Measurements from ENCODE around the gene SLC45A2.
A peak's percentile ranks its signal among the peaks of the same experiment; 100 is the strongest.

Gene SLC45A2

GRCh38 chr5:33936004-33936380, 48.5 kb downstream of the SLC45A2 start:
- peak; percentile 36; the same call in 1 of the 2 replicates for TF ChIP-seq MAX (IDR thresholded peaks at IDR 0.05)
- TF ChIP-seq FOXM1 (IDR thresholded peaks at IDR 0.05; ENCODE audit: borderline replicate concordance, low read depth) = no peak
- no peak for TF ChIP-seq CREB1 (IDR thresholded peaks at IDR 0.05; ENCODE audit: low read depth)
- TF ChIP-seq REST (IDR thresholded peaks at IDR 0.05; ENCODE audit: low read depth) = peak; percentile 95

GRCh38 chr5:33934176-33934575, 50.3 kb downstream of the SLC45A2 start:
- TF ChIP-seq MAX (IDR thresholded peaks at IDR 0.05) = no peak
- no peak for TF ChIP-seq REST (IDR thresholded peaks at IDR 0.05; ENCODE audit: low read depth)
- no peak for TF ChIP-seq YY1 (IDR thresholded peaks at IDR 0.05; ENCODE audit: low read depth)
- no peak for TF ChIP-seq TCF12 (IDR thresholded peaks at IDR 0.05; ENCODE audit: low read depth)
- no peak for TF ChIP-seq CREB1 (IDR thresholded peaks at IDR 0.05; ENCODE audit: low read depth)
- TF ChIP-seq ZBTB7A (IDR thresholded peaks at IDR 0.05; ENCODE audit: low read depth) = no peak
- no peak for TF ChIP-seq CEBPB (IDR thresholded peaks at IDR 0.05)
- TF ChIP-seq TAF1 (IDR thresholded peaks at IDR 0.05; ENCODE audit: low read depth) = no peak
- no peak for TF ChIP-seq USF1 (IDR thresholded peaks at IDR 0.05)
- no peak for TF ChIP-seq NFIC (IDR thresholded peaks at IDR 0.05)
- no peak for TF ChIP-seq FOXM1 (IDR thresholded peaks at IDR 0.05; ENCODE audit: borderline replicate concordance, low read depth)

GRCh38 chr5:33933723-33934169, 50.7 kb downstream of the SLC45A2 start:
- TF ChIP-seq TAF1 (IDR thresholded peaks at IDR 0.05; ENCODE audit: low read depth) = no peak
- TF ChIP-seq TCF12 (IDR thresholded peaks at IDR 0.05; ENCODE audit: low read depth) = no peak
- no peak for TF ChIP-seq CREB1 (IDR thresholded peaks at IDR 0.05; ENCODE audit: low read depth)
- no peak for TF ChIP-seq RAD21 (IDR thresholded peaks at IDR 0.05; ENCODE audit: low read depth)
- TF ChIP-seq ZBTB7A (IDR thresholded peaks at IDR 0.05; ENCODE audit: low read depth) = no peak
- no peak for TF ChIP-seq YY1 (IDR thresholded peaks at IDR 0.05; ENCODE audit: low read depth)
- TF ChIP-seq MAX (IDR thresholded peaks at IDR 0.05) = no peak
- no peak for TF ChIP-seq USF1 (IDR thresholded peaks at IDR 0.05)
- no peak for TF ChIP-seq EGR1 (IDR thresholded peaks at IDR 0.05)
- no peak for TF ChIP-seq FOXM1 (IDR thresholded peaks at IDR 0.05; ENCODE audit: borderline replicate concordance, low read depth)
- no peak for TF ChIP-seq REST (IDR thresholded peaks at IDR 0.05; ENCODE audit: low read depth)
- no peak for TF ChIP-seq NFIC (IDR thresholded peaks at IDR 0.05)
- no peak for TF ChIP-seq CEBPB (IDR thresholded peaks at IDR 0.05)

- TF ChIP-seq TCF12 (IDR thresholded peaks at IDR 0.05; ENCODE audit: low read depth) (no peak), NFIC (IDR thresholded peaks at IDR 0.05) (no peak), USF1 (IDR thresholded peaks at IDR 0.05) (no peak), CEBPB (IDR thresholded peaks at IDR 0.05) (no peak), RAD21 (IDR thresholded peaks at IDR 0.05; ENCODE audit: low read depth) (no peak), EP300 (IDR thresholded peaks at IDR 0.05; ENCODE audit: borderline replicate concordance) (no peak), TAF1 (IDR thresholded peaks at IDR 0.05; ENCODE audit: low read depth) (no peak), MAX (IDR thresholded peaks at IDR 0.05) (no peak), REST (IDR thresholded peaks at IDR 0.05; ENCODE audit: low read depth) (no peak), YY1 (IDR thresholded peaks at IDR 0.05; ENCODE audit: low read depth) (no peak), FOXM1 (IDR thresholded peaks at IDR 0.05; ENCODE audit: borderline replicate concordance, low read depth) (no peak), ZBTB7A (IDR thresholded peaks at IDR 0.05; ENCODE audit: low read depth) (no peak), CREB1 (IDR thresholded peaks at IDR 0.05; ENCODE audit: low read depth) (no peak), TEAD4 (IDR thresholded peaks at IDR 0.05) (no peak), EGR1 (IDR thresholded peaks at IDR 0.05) (no peak)
Observed at GRCh38 chr5:33931136-33931535, 53.4 kb downstream of the SLC45A2 start.
